SJSA1 (cell line): ENCODE results near the gene OR1D2. TPM values are rescaled to one million over a fixed set of nuclear protein-coding genes. Genes with fewer than 3 reads are reported as not detected.

Source experiments
- DNase-seq, 2 experiments: peaks; one replicate each; pipeline ENCODE4 v3.0.0-alpha.2; 2015 to 2020; ENCODE audit warnings: low spot score in 2 of 2, low read depth in 1 of 2
- H3K27ac ChIP-seq: fragments of 250-450 bp; sonication (Bioruptor Pico); 2 replicates; pipeline ENCODE4 v1.5.1; 2020; ENCODE audit warnings: mild to moderate bottlenecking, moderate library complexity
- H3K27me3 ChIP-seq: fragments of 250-450 bp; sonication (Bioruptor Pico); replicated peaks from 2 replicates; pipeline ENCODE4 v1.5.1; 2020; ENCODE audit warnings: mild to moderate bottlenecking, moderate library complexity
- H3K36me3 ChIP-seq: fragments of 250-450 bp; sonication (Bioruptor Pico); 2 replicates; pipeline ENCODE4 v1.5.1; 2020; ENCODE audit warnings: mild to moderate bottlenecking
- H3K4me1 ChIP-seq: fragments of 250-450 bp; sonication (Bioruptor Pico); replicated peaks from 2 replicates; pipeline ENCODE4 v1.6.1; 2021; ENCODE audit warnings: mild to moderate bottlenecking
- H3K4me3 ChIP-seq: fragments of 250-450 bp; sonication (Bioruptor Pico); 2 replicates; pipeline ENCODE4 v1.5.1; 2020; ENCODE audit warnings: mild to moderate bottlenecking
- H3K9me3 ChIP-seq: fragments of 250-450 bp; sonication (Bioruptor Pico); replicated peaks from 2 replicates; pipeline ENCODE4 v1.5.1; 2020; ENCODE audit warnings: mild to moderate bottlenecking
- total RNA-seq: library from RNA; depleted of rRNA; stranded (reverse); fragments of >200 nt; shearing (Covaris generic); gene quantifications from 2 replicates; pipeline ENCODE4 v1.2.3, GENCODE V29; 2014; rRNA removed

The OR1D2 gene
- total RNA-seq, 1 experiment from 2014 or later: not detected

DNA sequence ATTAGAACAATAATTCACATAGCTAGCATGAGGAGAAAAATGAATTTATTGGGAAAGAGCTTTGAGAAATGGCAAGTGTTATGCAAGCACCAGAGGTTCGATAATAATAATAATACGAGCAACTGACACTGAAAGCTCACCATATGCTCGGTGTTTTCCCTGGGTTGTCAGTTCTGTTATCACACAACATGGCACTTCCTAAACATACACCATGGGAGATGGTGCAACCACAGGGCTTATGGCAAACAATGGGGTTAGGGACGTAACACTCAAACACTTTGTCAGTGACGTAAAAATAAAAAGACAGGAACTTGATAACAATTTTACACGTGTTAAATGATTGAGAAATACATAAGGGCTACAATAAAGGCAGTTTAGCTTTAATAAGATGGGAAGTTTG, 64.5 kb downstream of the OR1D2 start:
- no peaks in the 10 kb centered on the region for H3K4me1 ChIP-seq
- no peaks in the 10 kb centered on the region for H3K36me3 ChIP-seq
- H3K4me3 ChIP-seq: no peak overlapping the region
- H3K27me3 ChIP-seq: no peaks in the 10 kb centered on the region
- H3K9me3 ChIP-seq: no peaks in the 10 kb centered on the region
- peak in 1 of 2 experiments; percentile 3 for DNase-seq
- H3K27ac ChIP-seq: no peak overlapping the region

DNA sequence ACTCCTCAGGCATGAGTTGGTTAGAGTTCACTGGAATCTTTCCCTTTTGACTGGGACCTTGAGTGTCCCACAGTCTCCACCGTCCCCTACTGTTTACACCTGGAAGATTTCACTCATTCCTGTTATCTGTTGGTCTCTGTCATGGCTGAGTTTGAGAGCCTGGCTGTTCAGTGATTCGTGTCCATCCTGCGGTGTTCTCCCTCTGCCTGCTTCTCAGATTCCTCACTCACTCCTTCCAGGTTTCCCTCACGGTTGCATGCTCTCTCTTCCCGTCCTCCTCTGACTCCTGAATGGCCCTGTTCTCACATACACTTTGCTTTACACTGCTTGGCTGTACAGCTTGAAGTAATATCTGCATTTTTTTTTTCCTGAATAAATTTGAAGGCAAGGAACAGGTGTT, 65.3 kb downstream of the OR1D2 start:
- peak in 1 of 2 experiments; percentile 4 for DNase-seq
- Histone ChIP-seq H3K4me3 (no peak overlapping the region), H3K27ac (no peak overlapping the region), H3K9me3 (no peaks in the 10 kb centered on the region), H3K27me3 (no peaks in the 10 kb centered on the region), H3K36me3 (no peaks in the 10 kb centered on the region), H3K4me1 (no peaks in the 10 kb centered on the region)

Other genes with a start within 250 kb of the OR1D2 start
- gene OR1D5, start 40.8 kb downstream of the OR1D2 start, total RNA-seq: not detected in 2 replicates
- not detected in 2 replicates for gene OR1G1, start 23.1 kb upstream of the OR1D2 start, total RNA-seq
- not detected in 2 replicates for gene OR1A2, start 93.1 kb upstream of the OR1D2 start, total RNA-seq
- gene OR1A1, start 103.2 kb upstream of the OR1D2 start, total RNA-seq: not detected in 2 replicates
- not detected in 2 replicates for gene OR3A1, start 193.9 kb upstream of the OR1D2 start, total RNA-seq